H1 (cell line): ENCODE data around the gene PAEP.

ENCODE experiments used
- CHD2 ChIP-seq: IDR thresholded peaks from 2 replicates; pipeline ENCODE4 v1.6.1; 2012; ENCODE audit warnings: low read length, improper control_type of control experiment
- CREB1 ChIP-seq: IDR thresholded peaks from 2 replicates; pipeline ENCODE4 v1.6.1; 2012; ENCODE audit warnings: inconsistent platforms
- EZH2 ChIP-seq: fragments of 200-600 bp; sonication (generic); IDR thresholded peaks from 2 replicates; pipeline ENCODE4 v1.7.1; 2012; ENCODE audit warnings: low read depth, mild to moderate bottlenecking, moderate library complexity, low read length, inconsistent platforms; ENCODE audit not compliant: severe bottlenecking
- GTF2F1 ChIP-seq: IDR thresholded peaks from 2 replicates; pipeline ENCODE4 v1.6.1; 2012; ENCODE audit warnings: low read depth, low read length, improper control_type of control experiment, borderline replicate concordance
- JUN ChIP-seq: IDR thresholded peaks from 2 replicates; pipeline ENCODE4 v1.6.1; 2011; ENCODE audit warnings: low read depth, mild to moderate bottlenecking, improper control_type of control experiment, low read length
- POLR2A ChIP-seq, 2 experiments: IDR thresholded peaks; 1 replicate in 1 of 2; 2 replicates in 1 of 2; pipeline ENCODE4 v1.6.1; 2011; ENCODE audit warnings: low read depth in 2 of 2, low read length in 2 of 2, mild to moderate bottlenecking in 2 of 2; ENCODE audit errors: control extremely low read depth in 1 of 2
- POLR2AphosphoS5 ChIP-seq: IDR thresholded peaks from 2 replicates; pipeline ENCODE4 v1.6.1; 2011; ENCODE audit warnings: low read depth, low read length
- TF ChIP-seq, protein P1 (sequence below), 3 experiments: IDR thresholded peaks; 1 replicate in 2 of 3; 2 replicates in 1 of 3; pipeline versions ENCODE4 v1.5.1 to v1.6.1; 2011; ENCODE audit warnings: low read length in 3 of 3, mild to moderate bottlenecking in 3 of 3, inconsistent platforms in 2 of 3, low read depth in 1 of 3, moderate library complexity in 1 of 3; ENCODE audit not compliant: insufficient read depth in 1 of 3; ENCODE audit errors: control extremely low read depth in 1 of 3

DNA sequence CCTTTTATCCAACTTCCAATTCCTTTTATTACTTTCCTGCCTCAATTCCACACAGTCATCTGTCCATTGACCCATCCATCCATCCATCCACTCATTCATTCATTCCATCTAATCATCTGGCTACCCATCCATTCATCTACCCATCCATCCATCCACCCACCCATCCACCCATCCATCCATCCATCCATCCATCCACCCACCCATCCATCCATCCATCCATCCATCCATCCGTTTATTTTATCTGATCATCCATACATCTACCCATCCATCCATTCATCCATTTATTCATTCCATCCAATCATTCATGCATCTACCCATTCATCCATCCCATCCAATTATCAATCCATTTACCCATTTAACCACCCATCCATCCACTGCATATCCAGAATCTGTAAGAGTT lies 11.6 kb downstream of the PAEP start:
- TF ChIP-seq POLR2A (IDR thresholded peaks at IDR 0.05; ENCODE audit: control extremely low read depth in 1 of 2, low read depth in 2 of 2, low read length in 2 of 2): no peak
- TF ChIP-seq, protein P1, sequence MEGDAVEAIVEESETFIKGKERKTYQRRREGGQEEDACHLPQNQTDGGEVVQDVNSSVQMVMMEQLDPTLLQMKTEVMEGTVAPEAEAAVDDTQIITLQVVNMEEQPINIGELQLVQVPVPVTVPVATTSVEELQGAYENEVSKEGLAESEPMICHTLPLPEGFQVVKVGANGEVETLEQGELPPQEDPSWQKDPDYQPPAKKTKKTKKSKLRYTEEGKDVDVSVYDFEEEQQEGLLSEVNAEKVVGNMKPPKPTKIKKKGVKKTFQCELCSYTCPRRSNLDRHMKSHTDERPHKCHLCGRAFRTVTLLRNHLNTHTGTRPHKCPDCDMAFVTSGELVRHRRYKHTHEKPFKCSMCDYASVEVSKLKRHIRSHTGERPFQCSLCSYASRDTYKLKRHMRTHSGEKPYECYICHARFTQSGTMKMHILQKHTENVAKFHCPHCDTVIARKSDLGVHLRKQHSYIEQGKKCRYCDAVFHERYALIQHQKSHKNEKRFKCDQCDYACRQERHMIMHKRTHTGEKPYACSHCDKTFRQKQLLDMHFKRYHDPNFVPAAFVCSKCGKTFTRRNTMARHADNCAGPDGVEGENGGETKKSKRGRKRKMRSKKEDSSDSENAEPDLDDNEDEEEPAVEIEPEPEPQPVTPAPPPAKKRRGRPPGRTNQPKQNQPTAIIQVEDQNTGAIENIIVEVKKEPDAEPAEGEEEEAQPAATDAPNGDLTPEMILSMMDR (IDR thresholded peaks at IDR 0.05; ENCODE audit: control extremely low read depth in 1 of 3, insufficient read depth in 1 of 3, low read depth in 1 of 3, low read length in 3 of 3): no peak
- no peak for TF ChIP-seq GTF2F1
- no peak for TF ChIP-seq EZH2
- TF ChIP-seq JUN: no peak
- TF ChIP-seq POLR2AphosphoS5: no peak
- no peak for TF ChIP-seq CREB1
- TF ChIP-seq CHD2: no peak
